Hematopoietic multipotent progenitor cell treated with erythropoietin and hydrocortisone succinate and interleukin-3 and kit ligand, for 4 days (in vitro differentiated cells): ENCODE results near the gene EDARADD.
"Not testable (repeated sequence)": the region's sequence is repeated elsewhere in the genome, so short reads cannot be mapped to it uniquely, and the experiment has no call there.

Source experiments
- DNase-seq: peaks from one replicate; pipeline ENCODE4 v3.0.0-alpha.2; 2015

Gene EDARADD

GRCh38 chr1:236393681-236394481, at the start of gene EDARADD:
Gene EDARADD (plus strand): TSS chr1:236394286. CDS start chr1:236394445, 159 bp downstream.
- peak; percentile 45 for DNase-seq

GRCh38 chr1:236345728-236346127, 48.4 kb upstream of the EDARADD start:
- DNase-seq = peak; percentile 73

GRCh38 chr1:236348071-236348470, 46.0 kb upstream of the EDARADD start:
- DNase-seq = no peak

- DNase-seq = no peak
These were observed 43.8 kb upstream of the EDARADD start for GRCh38 chr1:236350308-236350707.

GRCh38 chr1:236351875-236352573, 42.1 kb upstream of the EDARADD start:
- DNase-seq = peak; percentile 77

GRCh38 chr1:236352747-236353146, 41.3 kb upstream of the EDARADD start:
- not testable (repeated sequence) for DNase-seq

- DNase-seq = no peak
These were observed 40.3 kb upstream of the EDARADD start for GRCh38 chr1:236353813-236354212.

GRCh38 chr1:236354330-236355147, 39.5 kb upstream of the EDARADD start:
- DNase-seq = peak; percentile 84

- no peak for DNase-seq
These were observed 37.9 kb upstream of the EDARADD start for GRCh38 chr1:236356141-236356540.

- no peak for DNase-seq
These were observed 32.0 kb upstream of the EDARADD start for GRCh38 chr1:236361909-236362590.

GRCh38 chr1:236363237-236363636, 30.8 kb upstream of the EDARADD start:
- DNase-seq = no peak

GRCh38 chr1:236365999-236366570, 28.0 kb upstream of the EDARADD start:
- no peak for DNase-seq

GRCh38 chr1:236366681-236367080, 27.4 kb upstream of the EDARADD start:
- not testable (repeated sequence) for DNase-seq

GRCh38 chr1:236370420-236370819, 23.7 kb upstream of the EDARADD start:
- DNase-seq = no peak

GRCh38 chr1:236371083-236371482, 23.0 kb upstream of the EDARADD start:
- no peak for DNase-seq

- no peak for DNase-seq
These were observed 16.1 kb upstream of the EDARADD start for GRCh38 chr1:236377832-236378535.

- DNase-seq = peak; percentile 60
These were observed 12.4 kb upstream of the EDARADD start for GRCh38 chr1:236381565-236382158.

- DNase-seq = no peak
These were observed 5.8 kb upstream of the EDARADD start for GRCh38 chr1:236388332-236388731.

GRCh38 chr1:236389253-236389652, 4.8 kb upstream of the EDARADD start:
- peak; percentile 62 for DNase-seq

- DNase-seq = no peak
These were observed 3.1 kb upstream of the EDARADD start for GRCh38 chr1:236391008-236391407.

- no peak for DNase-seq
These were observed 1.9 kb upstream of the EDARADD start for GRCh38 chr1:236392182-236392581.
